Mesendoderm (in vitro differentiated cells): ENCODE measurements around the gene RPS27.
A peak's percentile ranks its signal among the peaks of the same experiment; 100 is the strongest.

Source experiments
- DNase-seq: peaks from one replicate; pipeline ENCODE4 v3.0.0; 2013
- H2AK5ac ChIP-seq: 2 replicates; pipeline ENCODE4 v1.6.1; 2013; ENCODE audit warnings: low read length, inconsistent platforms
- H2BK120ac ChIP-seq: 2 replicates; pipeline ENCODE4 v1.6.1; 2013; ENCODE audit warnings: low read depth, mild to moderate bottlenecking, low read length, moderate library complexity, mixed read lengths
- H2BK15ac ChIP-seq: replicated peaks from 2 replicates; pipeline ENCODE4 v1.6.1; 2013; ENCODE audit warnings: low read depth, mild to moderate bottlenecking, moderate library complexity
- H2BK5ac ChIP-seq: 2 replicates; pipeline ENCODE4 v1.6.1; 2013; ENCODE audit warnings: low read length, inconsistent platforms
- H3K18ac ChIP-seq: 2 replicates; pipeline ENCODE4 v1.6.1; 2013; ENCODE audit warnings: mild to moderate bottlenecking, low read length, mixed read lengths
- H3K23ac ChIP-seq: one replicate; pipeline ENCODE4 v1.6.1; 2013; ENCODE audit warnings: low read length
- H3K27ac ChIP-seq: 2 replicates; pipeline ENCODE4 v1.5.1; 2013; ENCODE audit warnings: low read depth, mild to moderate bottlenecking, inconsistent platforms, low read length, moderate library complexity
- H3K27me3 ChIP-seq: 2 replicates; pipeline ENCODE4 v1.6.1; 2013; ENCODE audit warnings: low read length, control low read depth, mild to moderate bottlenecking, inconsistent platforms; ENCODE audit not compliant: insufficient read depth, poor library complexity
- H3K36me3 ChIP-seq: 2 replicates; pipeline ENCODE4 v1.6.1; 2013; ENCODE audit warnings: low read length, inconsistent platforms; ENCODE audit not compliant: control insufficient read depth, insufficient read depth
- H3K4ac ChIP-seq: one replicate; pipeline ENCODE4 v1.6.1; 2013; ENCODE audit warnings: low read depth, mild to moderate bottlenecking, low read length, moderate library complexity
- H3K4me1 ChIP-seq: 2 replicates; pipeline ENCODE4 v1.6.1; 2013; ENCODE audit warnings: low read depth, low read length, inconsistent platforms; ENCODE audit not compliant: control insufficient read depth
- H3K4me2 ChIP-seq: 2 replicates; pipeline ENCODE4 v1.6.1; 2013; ENCODE audit warnings: low read length
- H3K4me3 ChIP-seq: 2 replicates; pipeline ENCODE4 v1.5.1; 2013; ENCODE audit warnings: mild to moderate bottlenecking, low read length
- H3K56ac ChIP-seq: one replicate; pipeline ENCODE4 v1.6.1; 2013; ENCODE audit warnings: low read length
- H3K79me1 ChIP-seq: 2 replicates; pipeline ENCODE4 v1.6.1; 2013; ENCODE audit warnings: low read length, inconsistent platforms
- H3K79me2 ChIP-seq: 2 replicates; pipeline ENCODE4 v1.6.1; 2013; ENCODE audit warnings: mild to moderate bottlenecking, low read length; ENCODE audit not compliant: control insufficient read depth, insufficient read depth
- H3K9ac ChIP-seq: 2 replicates; pipeline ENCODE4 v1.6.1; 2013; ENCODE audit warnings: low read length, inconsistent platforms
- H4K5ac ChIP-seq: one replicate; pipeline ENCODE4 v1.6.1; 2013; ENCODE audit warnings: low read length
- H4K8ac ChIP-seq: one replicate; pipeline ENCODE4 v1.6.1; 2013; ENCODE audit warnings: low read depth, mild to moderate bottlenecking, control low read depth, low read length, moderate library complexity
- WGBS: extraction: QIAGEN DNeasy Blood & Tissue Kit; methylation state at CpG from one replicate; pipeline ENCODE4 v1.1.7; 2013; ENCODE audit warnings: low lambda C conversion rate, missing lambda C conversion rate; ENCODE audit not compliant: insufficient coverage; ENCODE audit errors: extremely low coverage; 5-methylcytosine and 5-hydroxymethylcytosine counted together

Gene RPS27

GRCh38 chr1:153968972-153969371, 21.6 kb upstream of the RPS27 start:
- Histone ChIP-seq H3K56ac (no peak overlapping the region), H3K4me3 (no peak overlapping the region)
- no CpG with 5 or more reads among the region's 2 CpGs for WGBS

GRCh38 chr1:153970346-153970745, 20.2 kb upstream of the RPS27 start:
- no peak overlapping the region for H3K9ac ChIP-seq
- H3K4me1 ChIP-seq = peaks cover 2% of the 10 kb centered on the region
- H3K56ac ChIP-seq = no peak overlapping the region
- H3K79me1 ChIP-seq = peaks cover 2% of the 10 kb centered on the region
- no peak overlapping the region for H3K4me2 ChIP-seq
- no peak overlapping the region for H2AK5ac ChIP-seq
- no CpG with 5 or more reads among the region's 2 CpGs for WGBS
- no peak overlapping the region for H3K18ac ChIP-seq
- no peak overlapping the region for H4K8ac ChIP-seq
- no peak overlapping the region for H3K4me3 ChIP-seq
- no peak for DNase-seq
- H3K79me2 ChIP-seq = no peaks in the 10 kb centered on the region
- H3K27ac ChIP-seq = no peak overlapping the region
- no peaks in the 10 kb centered on the region for H3K27me3 ChIP-seq
- H3K4ac ChIP-seq = no peak overlapping the region
- no peak overlapping the region for H4K5ac ChIP-seq
- H3K36me3 ChIP-seq = peaks cover 3% of the 10 kb centered on the region
- H2BK15ac ChIP-seq = no peak overlapping the region
- no peak overlapping the region for H3K23ac ChIP-seq
- H2BK120ac ChIP-seq = no peak overlapping the region
- H2BK5ac ChIP-seq = no peak overlapping the region

More at GRCh38 chr1:153968972-153969371, 21.6 kb upstream of the RPS27 start:
- Histone ChIP-seq H3K36me3 (no peaks in the 10 kb centered on the region), H3K18ac (no peak overlapping the region), H2BK5ac (no peak overlapping the region), H3K79me2 (no peaks in the 10 kb centered on the region), H3K9ac (no peak overlapping the region), H3K4me1 (peaks cover 2% of the 10 kb centered on the region), H2BK15ac (no peak overlapping the region), H2BK120ac (no peak overlapping the region), H4K8ac (no peak overlapping the region), H3K4me2 (no peak overlapping the region), H3K23ac (no peak overlapping the region), H2AK5ac (no peak overlapping the region), H3K27ac (no peak overlapping the region), H4K5ac (no peak overlapping the region), H3K79me1 (peaks cover 2% of the 10 kb centered on the region), H3K4ac (no peak overlapping the region), H3K27me3 (no peaks in the 10 kb centered on the region)
- DNase-seq = no peak

- no peak overlapping the region for H3K56ac ChIP-seq
These were observed 17.5 kb upstream of the RPS27 start for GRCh38 chr1:153973071-153973470.

GRCh38 chr1:153973525-153973924, 17.0 kb upstream of the RPS27 start:
- H2AK5ac ChIP-seq = no peak overlapping the region
- no peak overlapping the region for H3K23ac ChIP-seq
- no peak overlapping the region for H3K4me3 ChIP-seq
- no peak for DNase-seq
- peaks cover 11% of the 10 kb centered on the region for H3K79me2 ChIP-seq
- H2BK120ac ChIP-seq = no peak overlapping the region
- H3K4ac ChIP-seq = no peak overlapping the region
- no peaks in the 10 kb centered on the region for H3K27me3 ChIP-seq
- no peak overlapping the region for H3K18ac ChIP-seq
- no peaks in the 10 kb centered on the region for H3K4me1 ChIP-seq
- no peak overlapping the region for H3K27ac ChIP-seq
- no peak overlapping the region for H2BK5ac ChIP-seq
- no peak overlapping the region for H3K9ac ChIP-seq
- H4K5ac ChIP-seq = no peak overlapping the region
- no peak overlapping the region for H3K4me2 ChIP-seq
- no peak overlapping the region for H3K56ac ChIP-seq
- no peak overlapping the region for H2BK15ac ChIP-seq
- peaks cover 5% of the 10 kb centered on the region for H3K79me1 ChIP-seq
- no peak overlapping the region for H4K8ac ChIP-seq
- no CpG with 5 or more reads among the region's 7 CpGs for WGBS
- H3K36me3 ChIP-seq = peaks cover 6% of the 10 kb centered on the region

More at GRCh38 chr1:153973071-153973470, 17.5 kb upstream of the RPS27 start:
- Histone ChIP-seq H3K4me2 (no peak overlapping the region), H3K27ac (no peak overlapping the region), H4K5ac (no peak overlapping the region), H3K36me3 (peaks cover 6% of the 10 kb centered on the region), H2BK120ac (no peak overlapping the region), H3K27me3 (no peaks in the 10 kb centered on the region), H2AK5ac (no peak overlapping the region), H3K9ac (no peak overlapping the region), H4K8ac (no peak overlapping the region), H3K79me1 (peaks cover 5% of the 10 kb centered on the region), H3K4me1 (no peaks in the 10 kb centered on the region), H3K18ac (no peak overlapping the region), H2BK15ac (no peak overlapping the region), H3K4ac (no peak overlapping the region), H3K79me2 (peaks cover 11% of the 10 kb centered on the region), H2BK5ac (no peak overlapping the region), H3K4me3 (no peak overlapping the region), H3K23ac (no peak overlapping the region)
- WGBS = no CpG with 5 or more reads among the region's 3 CpGs
- no peak for DNase-seq

GRCh38 chr1:153976819-153977249, 13.7 kb upstream of the RPS27 start:
- Histone ChIP-seq H3K4ac (no peak overlapping the region), H3K79me1 (peaks cover 3% of the 10 kb centered on the region), H3K4me2 (peak overlapping the region; percentile 55), H2BK15ac (no peak overlapping the region), H3K27me3 (no peaks in the 10 kb centered on the region), H3K18ac (peak overlapping the region; percentile 57), H3K36me3 (peaks cover 9% of the 10 kb centered on the region), H3K4me1 (no peaks in the 10 kb centered on the region), H3K79me2 (peaks cover 11% of the 10 kb centered on the region), H3K4me3 (peak overlapping the region; percentile 93), H2AK5ac (no peak overlapping the region), H3K56ac (peak overlapping the region; percentile 88), H3K27ac (peak overlapping the region; percentile 70), H4K8ac (no peak overlapping the region), H4K5ac (no peak overlapping the region), H3K9ac (peak overlapping the region; percentile 85), H3K23ac (no peak overlapping the region), H2BK120ac (no peak overlapping the region), H2BK5ac (no peak overlapping the region)
- WGBS = no CpG with 5 or more reads among the region's 16 CpGs
- no peak for DNase-seq
